GM12891 (cell line): ENCODE results near the gene SNX8.

Source experiments
- POLR2A ChIP-seq: IDR thresholded peaks from 2 replicates; pipeline ENCODE4 v1.6.1; 2011; ENCODE audit warnings: low read depth, low read length, control low read depth
- TAF1 ChIP-seq: IDR thresholded peaks from 2 replicates; pipeline ENCODE4 v1.6.1; 2011; ENCODE audit warnings: low read depth, low read length, control low read depth

- TF ChIP-seq TAF1 (no peak), POLR2A (no peak)
Measured at GRCh38 chr7:2203766-2204300, 110.4 kb downstream of the SNX8 start.
